Uterus (tissue), 2 donors: ENCODE measurements around the gene DUOX2.
"Not testable (repeated sequence)": the region's sequence is repeated elsewhere in the genome, so short reads cannot be mapped to it uniquely, and the experiment has no call there.

ENCODE experiments used
- POLR2A ChIP-seq, 2 donors: fragments of 450-650 bp; IDR thresholded peaks; one replicate each; pipeline ENCODE4 v1.6.1; 2016; ENCODE audit warnings: antibody characterized with exemption in 2 of 2, mild to moderate bottlenecking in 1 of 2, moderate library complexity in 1 of 2
- TF ChIP-seq, protein P1 (sequence below), 4 experiments: fragments of 200-600 bp in 2 of 4; fragments of 450-650 bp in 2 of 4; sonication (generic) in 2 of 4; IDR thresholded peaks; one replicate each; pipeline ENCODE4 v1.5.1; 2016 to 2019; ENCODE audit warnings: antibody characterized with exemption in 4 of 4, mild to moderate bottlenecking in 2 of 4, moderate library complexity in 1 of 4

DNA sequence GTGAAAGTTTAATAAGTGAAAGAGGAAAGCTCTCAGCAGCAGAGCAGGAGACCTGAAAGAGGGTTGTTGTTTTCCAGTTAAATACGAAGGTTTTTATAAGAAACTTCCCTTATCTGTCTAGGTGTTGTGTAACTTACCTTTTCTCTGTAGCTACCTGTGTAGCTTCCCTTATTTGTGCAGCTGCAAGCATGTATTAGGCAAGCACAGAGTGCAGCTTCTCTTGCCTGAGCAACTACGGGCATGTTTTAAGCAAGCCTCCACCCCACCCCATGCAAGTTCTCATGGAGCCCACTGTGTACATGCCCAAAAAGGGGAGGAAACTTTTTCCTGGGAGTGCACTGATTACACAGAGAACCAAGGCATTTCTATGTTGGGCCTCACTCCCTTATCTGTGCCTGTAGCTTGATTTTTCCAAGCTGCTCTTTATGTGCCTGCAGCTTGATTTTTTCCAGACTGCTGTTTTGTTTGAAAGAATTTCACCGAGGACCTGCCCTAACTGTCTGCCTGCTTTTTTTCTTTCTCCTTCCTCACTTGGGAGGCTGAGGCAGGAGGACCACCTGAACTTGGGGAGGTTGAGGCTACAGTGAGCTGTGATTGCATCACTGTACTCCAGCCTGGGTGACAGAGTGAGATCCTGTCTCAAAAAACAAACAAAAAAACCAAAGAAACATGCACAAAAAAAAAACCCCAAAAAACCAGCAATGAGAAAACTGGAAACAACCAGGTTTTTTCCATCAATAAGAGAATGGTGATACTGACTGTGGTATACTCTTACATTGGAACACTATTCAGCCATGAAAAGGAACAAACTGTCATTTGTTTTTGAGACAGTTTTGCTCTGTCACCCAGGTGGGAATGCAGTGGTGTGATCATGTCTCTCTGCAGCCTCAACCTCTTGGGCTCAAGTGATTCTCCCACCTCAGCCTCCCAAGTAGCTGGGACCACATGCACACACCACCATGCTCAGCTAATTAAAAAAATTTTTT lies 55.0 kb downstream of the DUOX2 start:
- TF ChIP-seq, protein P1, sequence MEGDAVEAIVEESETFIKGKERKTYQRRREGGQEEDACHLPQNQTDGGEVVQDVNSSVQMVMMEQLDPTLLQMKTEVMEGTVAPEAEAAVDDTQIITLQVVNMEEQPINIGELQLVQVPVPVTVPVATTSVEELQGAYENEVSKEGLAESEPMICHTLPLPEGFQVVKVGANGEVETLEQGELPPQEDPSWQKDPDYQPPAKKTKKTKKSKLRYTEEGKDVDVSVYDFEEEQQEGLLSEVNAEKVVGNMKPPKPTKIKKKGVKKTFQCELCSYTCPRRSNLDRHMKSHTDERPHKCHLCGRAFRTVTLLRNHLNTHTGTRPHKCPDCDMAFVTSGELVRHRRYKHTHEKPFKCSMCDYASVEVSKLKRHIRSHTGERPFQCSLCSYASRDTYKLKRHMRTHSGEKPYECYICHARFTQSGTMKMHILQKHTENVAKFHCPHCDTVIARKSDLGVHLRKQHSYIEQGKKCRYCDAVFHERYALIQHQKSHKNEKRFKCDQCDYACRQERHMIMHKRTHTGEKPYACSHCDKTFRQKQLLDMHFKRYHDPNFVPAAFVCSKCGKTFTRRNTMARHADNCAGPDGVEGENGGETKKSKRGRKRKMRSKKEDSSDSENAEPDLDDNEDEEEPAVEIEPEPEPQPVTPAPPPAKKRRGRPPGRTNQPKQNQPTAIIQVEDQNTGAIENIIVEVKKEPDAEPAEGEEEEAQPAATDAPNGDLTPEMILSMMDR (IDR thresholded peaks at IDR 0.05): not testable (repeated sequence)
- not testable (repeated sequence) for TF ChIP-seq POLR2A (IDR thresholded peaks at IDR 0.05)
